ENCODE measurements around the gene ERBB2. TPM values are rescaled to one million over a fixed set of nuclear protein-coding genes. Genes with fewer than 3 reads are reported as not detected.

ERBB2 gene
- total and polyA plus RNA-seq, 2 of the 13 experiments (the other 11 are each of a cell fraction or from before 2014, with no cell fraction given), result 57.7 to 64.1 TPM

GRCh38 chr17:39750131-39751015 is 50.5 kb downstream of the ERBB2 start (continued):
- TF ChIP-seq, protein P1, sequence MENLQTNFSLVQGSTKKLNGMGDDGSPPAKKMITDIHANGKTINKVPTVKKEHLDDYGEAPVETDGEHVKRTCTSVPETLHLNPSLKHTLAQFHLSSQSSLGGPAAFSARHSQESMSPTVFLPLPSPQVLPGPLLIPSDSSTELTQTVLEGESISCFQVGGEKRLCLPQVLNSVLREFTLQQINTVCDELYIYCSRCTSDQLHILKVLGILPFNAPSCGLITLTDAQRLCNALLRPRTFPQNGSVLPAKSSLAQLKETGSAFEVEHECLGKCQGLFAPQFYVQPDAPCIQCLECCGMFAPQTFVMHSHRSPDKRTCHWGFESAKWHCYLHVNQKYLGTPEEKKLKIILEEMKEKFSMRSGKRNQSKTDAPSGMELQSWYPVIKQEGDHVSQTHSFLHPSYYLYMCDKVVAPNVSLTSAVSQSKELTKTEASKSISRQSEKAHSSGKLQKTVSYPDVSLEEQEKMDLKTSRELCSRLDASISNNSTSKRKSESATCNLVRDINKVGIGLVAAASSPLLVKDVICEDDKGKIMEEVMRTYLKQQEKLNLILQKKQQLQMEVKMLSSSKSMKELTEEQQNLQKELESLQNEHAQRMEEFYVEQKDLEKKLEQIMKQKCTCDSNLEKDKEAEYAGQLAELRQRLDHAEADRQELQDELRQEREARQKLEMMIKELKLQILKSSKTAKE (CRISPR knock-in tag; IDR thresholded peaks at IDR 0.05; ENCODE audit: borderline replicate concordance), result 0 out of 2 replicates have a peak, but pooled peaks have one; percentile 33
- TF ChIP-seq, protein P2, sequence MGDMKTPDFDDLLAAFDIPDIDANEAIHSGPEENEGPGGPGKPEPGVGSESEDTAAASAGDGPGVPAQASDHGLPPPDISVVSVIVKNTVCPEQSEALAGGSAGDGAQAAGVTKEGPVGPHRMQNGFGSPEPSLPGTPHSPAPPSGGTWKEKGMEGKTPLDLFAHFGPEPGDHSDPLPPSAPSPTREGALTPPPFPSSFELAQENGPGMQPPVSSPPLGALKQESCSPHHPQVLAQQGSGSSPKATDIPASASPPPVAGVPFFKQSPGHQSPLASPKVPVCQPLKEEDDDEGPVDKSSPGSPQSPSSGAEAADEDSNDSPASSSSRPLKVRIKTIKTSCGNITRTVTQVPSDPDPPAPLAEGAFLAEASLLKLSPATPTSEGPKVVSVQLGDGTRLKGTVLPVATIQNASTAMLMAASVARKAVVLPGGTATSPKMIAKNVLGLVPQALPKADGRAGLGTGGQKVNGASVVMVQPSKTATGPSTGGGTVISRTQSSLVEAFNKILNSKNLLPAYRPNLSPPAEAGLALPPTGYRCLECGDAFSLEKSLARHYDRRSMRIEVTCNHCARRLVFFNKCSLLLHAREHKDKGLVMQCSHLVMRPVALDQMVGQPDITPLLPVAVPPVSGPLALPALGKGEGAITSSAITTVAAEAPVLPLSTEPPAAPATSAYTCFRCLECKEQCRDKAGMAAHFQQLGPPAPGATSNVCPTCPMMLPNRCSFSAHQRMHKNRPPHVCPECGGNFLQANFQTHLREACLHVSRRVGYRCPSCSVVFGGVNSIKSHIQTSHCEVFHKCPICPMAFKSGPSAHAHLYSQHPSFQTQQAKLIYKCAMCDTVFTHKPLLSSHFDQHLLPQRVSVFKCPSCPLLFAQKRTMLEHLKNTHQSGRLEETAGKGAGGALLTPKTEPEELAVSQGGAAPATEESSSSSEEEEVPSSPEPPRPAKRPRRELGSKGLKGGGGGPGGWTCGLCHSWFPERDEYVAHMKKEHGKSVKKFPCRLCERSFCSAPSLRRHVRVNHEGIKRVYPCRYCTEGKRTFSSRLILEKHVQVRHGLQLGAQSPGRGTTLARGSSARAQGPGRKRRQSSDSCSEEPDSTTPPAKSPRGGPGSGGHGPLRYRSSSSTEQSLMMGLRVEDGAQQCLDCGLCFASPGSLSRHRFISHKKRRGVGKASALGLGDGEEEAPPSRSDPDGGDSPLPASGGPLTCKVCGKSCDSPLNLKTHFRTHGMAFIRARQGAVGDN (CRISPR knock-in tag; IDR thresholded peaks at IDR 0.05), result peak; percentile 86
- peak; percentile 87 for TF ChIP-seq HNRNPL (IDR thresholded peaks at IDR 0.05; ENCODE audit: low read depth, low read length)
- TF ChIP-seq NFYB (CRISPR knock-in tag; IDR thresholded peaks at IDR 0.05), result no peak
- peak; percentile 75 for TF ChIP-seq PAXIP1 (CRISPR knock-in tag; conservative IDR thresholded peaks at IDR 0.05)
- peak; percentile 25; the same call in 1 of the 2 replicates for TF ChIP-seq KDM1A (CRISPR knock-in tag; IDR thresholded peaks at IDR 0.05)
- TF ChIP-seq RARA (CRISPR knock-in tag; IDR thresholded peaks at IDR 0.05), result peak; percentile 65
- TF ChIP-seq GABPA (IDR thresholded peaks at IDR 0.05; ENCODE audit: low read depth, low read length), result no peak
- no peak for TF ChIP-seq GABPA (CRISPR knock-in tag; IDR thresholded peaks at IDR 0.05; ENCODE audit: low read depth)
- TF ChIP-seq SALL2 (CRISPR knock-in tag; IDR thresholded peaks at IDR 0.05), result no peak
- TF ChIP-seq ZNF597 (CRISPR knock-in tag; IDR thresholded peaks at IDR 0.05), result no peak
- TF ChIP-seq ZNF777 (CRISPR knock-in tag; IDR thresholded peaks at IDR 0.05), result no peak
- TF ChIP-seq ZNF513 (CRISPR knock-in tag; conservative IDR thresholded peaks at IDR 0.05), result no peak
- 0 out of 2 replicates have a peak, but pooled peaks have one; percentile 36 for TF ChIP-seq DMAP1 (CRISPR knock-in tag; IDR thresholded peaks at IDR 0.05)
- TF ChIP-seq STAG1 (CRISPR knock-in tag; IDR thresholded peaks at IDR 0.05), result no peak
- TF ChIP-seq MATR3 (CRISPR knock-in tag; IDR thresholded peaks at IDR 0.05), result no peak
- TF ChIP-seq ARNTL (CRISPR knock-in tag; IDR thresholded peaks at IDR 0.05), result no peak
